ENCODE measurements around the gene POC1A. TPM values are rescaled to one million over a fixed set of nuclear protein-coding genes. Genes with fewer than 3 reads are reported as not detected.

The POC1A gene
- total RNA-seq, 1 experiment from 2014 or later: 25.7 TPM

GRCh38 chr3:52108302-52109232 is 45.7 kb downstream of the POC1A start:
- H3K27ac ChIP-seq (ENCODE audit: low read length): no peak overlapping the region
- no peak for ATAC-seq
- POLR2A ChIA-PET: no interaction called here
- no peaks in the 10 kb centered on the region for H3K27me3 ChIP-seq (ENCODE audit: control insufficient read depth, insufficient read depth, low read length)
- CTCF ChIA-PET: no interaction called here
- H3K4me3 ChIP-seq (ENCODE audit: low read depth in 2 of 2, low read length in 2 of 2): no peak overlapping the region
- no peaks in the 10 kb centered on the region; the same call in 1 of the 2 replicates for H3K36me3 ChIP-seq (ENCODE audit: control insufficient read depth, insufficient read depth, low read length)
- no peaks in the 10 kb centered on the region for H3K4me1 ChIP-seq (ENCODE audit: control insufficient read depth, insufficient read depth, low read length)
- DNase-seq (ENCODE audit: low read depth, low spot score): no peak
- BruUV-seq (replicated peaks): no TSS peak
- TF ChIP-seq TCF7L2 (IDR thresholded peaks at IDR 0.05; ENCODE audit: low read depth, low read length) (no peak), POLR2AphosphoS5 (IDR thresholded peaks at IDR 0.05; ENCODE audit: low read depth, low read length) (no peak), SIN3A (IDR thresholded peaks at IDR 0.05; ENCODE audit: borderline replicate concordance, insufficient read depth, low read depth, low read length) (no peak)
- TF ChIP-seq, protein P1, sequence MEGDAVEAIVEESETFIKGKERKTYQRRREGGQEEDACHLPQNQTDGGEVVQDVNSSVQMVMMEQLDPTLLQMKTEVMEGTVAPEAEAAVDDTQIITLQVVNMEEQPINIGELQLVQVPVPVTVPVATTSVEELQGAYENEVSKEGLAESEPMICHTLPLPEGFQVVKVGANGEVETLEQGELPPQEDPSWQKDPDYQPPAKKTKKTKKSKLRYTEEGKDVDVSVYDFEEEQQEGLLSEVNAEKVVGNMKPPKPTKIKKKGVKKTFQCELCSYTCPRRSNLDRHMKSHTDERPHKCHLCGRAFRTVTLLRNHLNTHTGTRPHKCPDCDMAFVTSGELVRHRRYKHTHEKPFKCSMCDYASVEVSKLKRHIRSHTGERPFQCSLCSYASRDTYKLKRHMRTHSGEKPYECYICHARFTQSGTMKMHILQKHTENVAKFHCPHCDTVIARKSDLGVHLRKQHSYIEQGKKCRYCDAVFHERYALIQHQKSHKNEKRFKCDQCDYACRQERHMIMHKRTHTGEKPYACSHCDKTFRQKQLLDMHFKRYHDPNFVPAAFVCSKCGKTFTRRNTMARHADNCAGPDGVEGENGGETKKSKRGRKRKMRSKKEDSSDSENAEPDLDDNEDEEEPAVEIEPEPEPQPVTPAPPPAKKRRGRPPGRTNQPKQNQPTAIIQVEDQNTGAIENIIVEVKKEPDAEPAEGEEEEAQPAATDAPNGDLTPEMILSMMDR (IDR thresholded peaks at IDR 0.05): no peak
- intact Hi-C loops (cut with micrococcal nuclease; ENCODE audit: unreplicated experiment) (no loop called here), in situ Hi-C loops (cut with HindIII; ENCODE audit: low pct_unique_long_range_greater_than_20kb, low sequenced_read_pairs) (no loop called here)
- H3K9me3 ChIP-seq (ENCODE audit: control insufficient read depth, insufficient read depth, low read depth, low read length): no peaks in the 10 kb centered on the region

- H3K4me3 ChIP-seq (ENCODE audit: low read depth in 2 of 2, low read length in 2 of 2): no peak overlapping the region
- in situ Hi-C loops (cut with HindIII; ENCODE audit: low pct_unique_long_range_greater_than_20kb, low sequenced_read_pairs): no loop called here
- no TSS peak for BruUV-seq (replicated peaks)
- no peaks in the 10 kb centered on the region for H3K27me3 ChIP-seq (ENCODE audit: control insufficient read depth, insufficient read depth, low read length)
- H3K27ac ChIP-seq (ENCODE audit: low read length): no peak overlapping the region
- ChIA-PET POLR2A (no interaction called here), CTCF (no interaction called here)
- peaks cover 2% of the 10 kb centered on the region; the same call in 1 of the 2 replicates for H3K9me3 ChIP-seq (ENCODE audit: control insufficient read depth, insufficient read depth, low read depth, low read length)
- no peak for ATAC-seq
- no peak for DNase-seq (ENCODE audit: low read depth, low spot score)
- no peaks in the 10 kb centered on the region; the same call in none of the 2 replicates for H3K36me3 ChIP-seq (ENCODE audit: control insufficient read depth, insufficient read depth, low read length)
- TF ChIP-seq, protein P2, sequence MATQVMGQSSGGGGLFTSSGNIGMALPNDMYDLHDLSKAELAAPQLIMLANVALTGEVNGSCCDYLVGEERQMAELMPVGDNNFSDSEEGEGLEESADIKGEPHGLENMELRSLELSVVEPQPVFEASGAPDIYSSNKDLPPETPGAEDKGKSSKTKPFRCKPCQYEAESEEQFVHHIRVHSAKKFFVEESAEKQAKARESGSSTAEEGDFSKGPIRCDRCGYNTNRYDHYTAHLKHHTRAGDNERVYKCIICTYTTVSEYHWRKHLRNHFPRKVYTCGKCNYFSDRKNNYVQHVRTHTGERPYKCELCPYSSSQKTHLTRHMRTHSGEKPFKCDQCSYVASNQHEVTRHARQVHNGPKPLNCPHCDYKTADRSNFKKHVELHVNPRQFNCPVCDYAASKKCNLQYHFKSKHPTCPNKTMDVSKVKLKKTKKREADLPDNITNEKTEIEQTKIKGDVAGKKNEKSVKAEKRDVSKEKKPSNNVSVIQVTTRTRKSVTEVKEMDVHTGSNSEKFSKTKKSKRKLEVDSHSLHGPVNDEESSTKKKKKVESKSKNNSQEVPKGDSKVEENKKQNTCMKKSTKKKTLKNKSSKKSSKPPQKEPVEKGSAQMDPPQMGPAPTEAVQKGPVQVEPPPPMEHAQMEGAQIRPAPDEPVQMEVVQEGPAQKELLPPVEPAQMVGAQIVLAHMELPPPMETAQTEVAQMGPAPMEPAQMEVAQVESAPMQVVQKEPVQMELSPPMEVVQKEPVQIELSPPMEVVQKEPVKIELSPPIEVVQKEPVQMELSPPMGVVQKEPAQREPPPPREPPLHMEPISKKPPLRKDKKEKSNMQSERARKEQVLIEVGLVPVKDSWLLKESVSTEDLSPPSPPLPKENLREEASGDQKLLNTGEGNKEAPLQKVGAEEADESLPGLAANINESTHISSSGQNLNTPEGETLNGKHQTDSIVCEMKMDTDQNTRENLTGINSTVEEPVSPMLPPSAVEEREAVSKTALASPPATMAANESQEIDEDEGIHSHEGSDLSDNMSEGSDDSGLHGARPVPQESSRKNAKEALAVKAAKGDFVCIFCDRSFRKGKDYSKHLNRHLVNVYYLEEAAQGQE (IDR thresholded peaks at IDR 0.05; ENCODE audit: insufficient read depth in 1 of 2, low read depth in 2 of 2, low read length in 1 of 2): no peak
- no peak for TF ChIP-seq TCF7L2 (IDR thresholded peaks at IDR 0.05; ENCODE audit: low read depth, low read length)
- TF ChIP-seq, protein P1 (IDR thresholded peaks at IDR 0.05): no peak
- no peak for TF ChIP-seq SIN3A (IDR thresholded peaks at IDR 0.05; ENCODE audit: borderline replicate concordance, insufficient read depth, low read depth, low read length)
- no peak for TF ChIP-seq POLR2AphosphoS5 (IDR thresholded peaks at IDR 0.05; ENCODE audit: low read depth, low read length)
- intact Hi-C loops (cut with micrococcal nuclease; ENCODE audit: unreplicated experiment): no loop called here
- H3K4me1 ChIP-seq (ENCODE audit: control insufficient read depth, insufficient read depth, low read length): no peaks in the 10 kb centered on the region
Observed at GRCh38 chr3:52106951-52107611, 47.1 kb downstream of the POC1A start.

All from Panc1 (cell line).